D721Med (cell line): ENCODE measurements around the gene ATXN1.
"Not testable (repeated sequence)": the region's sequence is repeated elsewhere in the genome, so short reads cannot be mapped to it uniquely, and the experiment has no call there.

ENCODE experiments used
- DNase-seq: peaks from one replicate; pipeline ENCODE4 v3.0.0; 2011; ENCODE audit warnings: low spot score; ENCODE audit not compliant: insufficient read length
- FAIRE-seq: peaks from 2 replicates; lab custom pipeline; 2011; peaks lifted over from hg19 to GRCh38; lab: Jason Lieb, UNC
- TF ChIP-seq, protein P1 (sequence below): IDR thresholded peaks from 2 replicates; pipeline ENCODE4 v1.5.1; 2012; ENCODE audit warnings: mild to moderate bottlenecking, control low read depth; ENCODE audit not compliant: insufficient read depth; ENCODE audit errors: missing control alignments

Gene ATXN1

DNA sequence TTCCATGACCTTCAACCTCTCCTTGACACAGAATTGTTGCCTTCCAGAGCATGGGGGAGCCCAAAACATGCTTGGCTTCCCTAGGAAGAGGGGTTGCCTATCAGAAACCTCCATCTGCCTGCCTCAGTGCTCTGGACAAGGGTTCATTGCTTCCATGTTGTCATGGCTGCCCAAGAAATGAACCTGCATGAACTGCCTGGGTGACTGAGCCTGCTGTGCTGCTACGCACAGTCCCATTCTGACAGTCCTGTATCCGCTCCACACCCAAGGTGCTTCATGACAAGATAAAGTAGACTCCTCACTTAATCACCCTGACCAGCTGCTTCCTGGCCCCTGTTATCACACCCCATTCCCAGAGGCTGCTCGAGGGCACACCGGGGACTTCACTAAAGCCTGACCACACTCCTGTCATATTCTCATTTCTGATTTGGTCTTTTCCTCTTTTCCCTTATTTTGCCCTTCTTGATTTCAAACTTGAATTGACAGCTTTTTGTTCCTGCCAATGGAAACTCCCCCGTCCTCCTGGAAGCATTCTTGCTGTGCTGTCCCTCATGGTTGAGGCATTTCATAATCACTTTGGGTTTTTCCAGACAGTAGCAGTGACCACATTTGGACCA, 491.0 kb downstream of the ATXN1 start:
- TF ChIP-seq, protein P1, sequence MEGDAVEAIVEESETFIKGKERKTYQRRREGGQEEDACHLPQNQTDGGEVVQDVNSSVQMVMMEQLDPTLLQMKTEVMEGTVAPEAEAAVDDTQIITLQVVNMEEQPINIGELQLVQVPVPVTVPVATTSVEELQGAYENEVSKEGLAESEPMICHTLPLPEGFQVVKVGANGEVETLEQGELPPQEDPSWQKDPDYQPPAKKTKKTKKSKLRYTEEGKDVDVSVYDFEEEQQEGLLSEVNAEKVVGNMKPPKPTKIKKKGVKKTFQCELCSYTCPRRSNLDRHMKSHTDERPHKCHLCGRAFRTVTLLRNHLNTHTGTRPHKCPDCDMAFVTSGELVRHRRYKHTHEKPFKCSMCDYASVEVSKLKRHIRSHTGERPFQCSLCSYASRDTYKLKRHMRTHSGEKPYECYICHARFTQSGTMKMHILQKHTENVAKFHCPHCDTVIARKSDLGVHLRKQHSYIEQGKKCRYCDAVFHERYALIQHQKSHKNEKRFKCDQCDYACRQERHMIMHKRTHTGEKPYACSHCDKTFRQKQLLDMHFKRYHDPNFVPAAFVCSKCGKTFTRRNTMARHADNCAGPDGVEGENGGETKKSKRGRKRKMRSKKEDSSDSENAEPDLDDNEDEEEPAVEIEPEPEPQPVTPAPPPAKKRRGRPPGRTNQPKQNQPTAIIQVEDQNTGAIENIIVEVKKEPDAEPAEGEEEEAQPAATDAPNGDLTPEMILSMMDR, result no peak
- FAIRE-seq (no peak), DNase-seq (no peak)

DNA sequence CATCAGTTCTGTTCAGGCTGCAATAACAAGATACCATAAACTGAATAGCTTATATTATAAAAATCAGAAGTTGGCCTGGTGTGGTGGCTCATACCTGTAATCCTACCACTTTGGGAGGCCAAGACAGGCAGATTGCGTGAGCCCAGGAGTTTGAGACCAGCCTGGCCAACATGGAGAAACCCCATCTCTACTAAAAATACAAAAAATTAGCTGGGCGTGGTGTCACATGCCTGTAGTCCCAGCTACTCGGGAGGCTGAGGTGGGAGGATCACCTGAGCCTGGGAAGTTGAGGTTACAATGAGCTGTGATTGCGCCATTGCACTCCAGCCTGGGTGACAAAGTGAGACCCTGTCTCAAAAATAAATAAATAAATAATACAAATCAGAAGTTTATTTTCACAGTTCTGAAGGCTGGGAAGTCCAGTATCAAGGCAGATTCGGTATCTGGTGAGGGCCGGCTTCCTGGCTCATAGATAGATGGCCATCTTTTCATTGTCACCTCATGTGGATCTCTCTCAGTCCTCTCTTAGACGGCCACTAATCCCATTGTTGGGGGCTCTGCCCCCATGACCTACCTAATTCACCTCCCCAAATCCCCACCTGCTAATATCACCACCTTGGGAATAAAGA, 491.7 kb downstream of the ATXN1 start:
- not testable (repeated sequence) for FAIRE-seq, DNase-seq

DNA sequence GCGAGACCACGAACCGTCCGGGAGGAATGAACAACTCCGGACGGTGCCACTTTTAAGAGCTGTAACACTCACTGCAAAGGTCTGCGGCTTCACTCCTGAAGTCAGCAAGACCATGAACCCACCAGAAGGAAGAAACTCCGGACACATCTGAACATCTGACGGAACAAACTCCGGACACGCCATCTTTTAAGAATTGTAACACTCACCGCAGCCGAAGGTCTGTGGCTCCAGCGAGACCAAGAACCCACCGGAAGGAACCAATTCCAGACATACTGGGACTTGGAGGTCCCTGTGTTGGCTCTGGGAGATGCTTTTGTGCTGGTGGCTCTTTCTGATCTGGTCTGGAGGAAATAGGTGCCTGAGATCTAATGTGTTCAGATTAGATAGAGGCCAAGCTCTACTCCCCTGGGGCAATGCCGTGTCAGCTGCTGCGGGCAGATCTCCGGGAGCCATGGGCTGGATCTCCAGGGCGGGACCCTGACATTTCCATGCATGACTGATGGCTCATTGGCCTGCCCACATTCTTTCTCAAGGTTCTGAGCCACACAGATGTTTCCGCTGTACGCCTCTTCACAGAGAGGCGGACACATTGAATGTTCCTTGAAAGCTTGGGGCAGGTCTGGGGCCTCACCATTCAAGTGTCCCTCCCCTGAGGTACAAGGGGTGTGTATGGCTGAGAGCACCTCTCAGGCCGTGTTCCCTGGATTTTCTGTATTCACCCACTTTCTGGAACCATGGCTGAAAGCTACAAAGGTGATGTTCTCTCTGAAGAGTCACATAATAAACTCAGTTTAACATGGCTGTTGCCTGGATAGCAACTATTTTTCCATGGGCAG, 493.6 kb downstream of the ATXN1 start:
- TF ChIP-seq, protein P1, result no peak
- FAIRE-seq, result no peak
- no peak for DNase-seq

DNA sequence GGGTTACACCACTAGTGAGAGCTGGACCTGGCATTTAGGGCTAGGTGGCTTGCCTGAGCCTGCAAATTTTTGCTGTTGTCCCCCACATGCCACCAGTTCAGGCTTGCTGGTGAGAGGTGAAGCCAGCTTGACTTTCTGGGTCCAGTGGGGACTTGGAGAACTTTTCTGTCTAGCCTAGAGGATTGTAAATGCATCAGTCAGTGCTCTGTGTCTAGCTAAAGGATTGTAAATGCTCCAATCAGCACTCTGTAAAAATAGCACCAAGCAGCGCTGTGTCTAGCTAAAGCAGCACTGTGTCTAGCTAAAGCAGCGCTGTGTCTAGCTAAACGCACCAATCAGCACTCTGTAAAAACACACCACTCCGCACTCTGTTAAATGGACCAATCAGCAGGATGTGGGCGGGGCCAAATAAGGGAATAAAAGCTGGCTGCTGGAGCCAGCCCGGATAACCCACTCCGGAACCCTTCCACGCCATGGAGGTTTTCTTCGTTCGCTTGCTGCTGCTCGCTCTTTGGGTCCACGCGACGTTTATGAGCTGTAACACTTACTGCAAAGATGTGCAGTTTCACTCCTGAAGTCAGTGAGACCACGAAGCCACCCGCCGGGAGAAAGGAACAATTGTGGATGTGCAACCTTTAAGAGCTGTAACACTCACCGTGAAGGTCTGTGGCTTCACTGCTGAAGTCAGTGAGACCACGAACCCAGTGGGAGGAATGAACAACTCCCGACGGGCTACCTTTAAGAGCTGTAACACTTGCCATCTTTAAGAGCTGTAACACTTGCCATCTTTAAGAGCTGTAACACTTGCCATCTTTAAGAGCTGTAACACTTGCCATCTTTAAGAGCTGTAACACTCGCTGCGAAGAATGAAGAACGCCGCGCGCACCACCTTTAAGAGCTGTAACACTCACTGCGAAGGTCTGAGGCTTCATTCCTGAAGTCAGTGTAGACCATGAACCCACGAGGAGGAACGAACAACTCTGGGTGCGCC, 495.6 kb downstream of the ATXN1 start:
- FAIRE-seq, result no peak
- TF ChIP-seq, protein P1, result no peak

DNA sequence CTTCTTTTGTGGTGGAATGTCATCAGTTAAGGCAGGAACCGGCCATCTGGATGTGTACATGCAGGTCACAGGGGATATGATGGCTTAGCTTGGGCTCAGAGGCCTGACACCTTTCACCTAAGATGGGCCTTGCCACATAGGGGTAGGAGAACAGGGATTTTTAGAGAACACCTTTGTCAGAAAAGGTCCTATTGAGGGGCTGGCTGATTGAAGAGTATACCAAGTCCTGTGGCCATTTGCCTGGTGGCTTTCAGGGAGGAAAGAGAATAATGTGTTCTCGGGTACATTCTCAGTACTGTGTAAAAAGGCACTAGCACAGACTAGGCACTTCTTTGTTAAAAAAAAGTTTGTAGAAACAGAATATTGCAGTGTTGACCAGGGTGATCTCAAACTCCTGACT, 496.5 kb downstream of the ATXN1 start:
- TF ChIP-seq, protein P1, result no peak
- FAIRE-seq (no peak), DNase-seq (no peak)

More for the DNA sequence above, 495.6 kb downstream of the ATXN1 start:
- no peak for DNase-seq

DNA sequence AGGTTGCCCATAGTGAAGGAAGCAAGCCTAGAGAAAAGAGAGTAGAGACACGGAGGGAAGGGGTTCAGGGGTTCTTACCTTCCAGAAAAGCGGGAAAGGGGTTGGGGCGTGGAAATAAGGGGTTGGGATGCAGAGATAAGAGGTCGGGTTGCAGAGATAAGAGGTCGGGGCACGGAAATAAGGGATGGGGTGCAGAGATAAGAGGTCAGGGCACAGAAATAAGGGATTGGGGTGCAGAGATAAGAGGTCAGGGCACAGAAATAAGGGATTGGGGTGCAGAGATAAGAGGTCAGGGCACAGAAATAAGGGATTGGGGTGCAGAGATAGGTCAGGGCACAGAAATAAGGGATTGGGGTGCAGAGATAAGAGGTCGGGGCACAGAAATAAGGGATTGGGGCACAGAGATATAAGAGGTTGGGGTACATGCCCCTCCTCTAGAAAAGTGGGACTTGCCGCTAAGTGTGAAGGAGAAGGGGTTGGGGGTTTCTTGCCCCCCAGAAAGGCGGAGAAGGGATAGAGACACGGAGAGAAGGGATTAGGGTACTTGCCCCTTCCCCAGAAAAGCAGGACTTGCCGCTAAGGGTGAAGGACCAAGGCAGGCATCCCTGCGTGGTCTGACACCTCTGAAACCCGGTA, 497.7 kb downstream of the ATXN1 start:
- not testable (repeated sequence) for FAIRE-seq, DNase-seq

DNA sequence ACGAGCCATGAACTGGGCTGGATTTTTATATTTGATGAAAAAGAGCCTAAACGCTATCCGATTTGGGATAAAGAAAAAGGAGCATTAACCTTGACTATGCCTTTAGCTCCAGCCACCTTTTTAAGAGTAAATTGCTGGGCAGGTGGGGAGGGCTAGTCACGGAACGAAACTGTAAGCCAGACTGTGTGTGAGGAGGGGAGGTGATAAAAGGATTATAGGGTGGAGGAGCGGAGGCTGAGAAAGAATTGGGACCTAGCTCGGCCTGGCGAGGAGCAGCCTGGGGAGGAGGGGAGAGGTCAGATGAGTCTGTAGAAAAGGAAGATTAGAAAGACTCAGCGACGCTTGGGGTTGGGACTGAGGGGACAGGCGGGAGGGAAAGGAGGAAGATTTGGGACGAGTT, 498.5 kb downstream of the ATXN1 start:
- not testable (repeated sequence) for FAIRE-seq, DNase-seq

DNA sequence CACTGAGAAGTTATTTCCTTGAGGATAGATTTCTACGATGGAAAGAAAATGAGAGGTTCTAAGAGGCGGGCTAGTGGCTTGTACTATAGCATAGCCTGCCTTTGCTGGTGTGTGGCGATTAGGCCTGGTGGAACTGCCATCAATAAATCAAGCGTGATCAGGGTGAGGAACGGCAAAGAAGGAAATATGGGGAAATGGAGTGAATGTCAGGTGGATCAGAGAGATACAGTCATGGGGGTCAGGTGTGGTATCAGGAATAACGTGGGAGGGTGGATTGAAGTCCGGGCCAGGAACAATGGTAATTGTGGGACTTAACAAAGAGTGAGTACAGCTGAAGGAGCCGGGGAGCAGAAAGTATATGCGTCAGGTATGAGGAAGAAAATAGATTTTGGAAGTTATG, 500.7 kb downstream of the ATXN1 start:
- not testable (repeated sequence) for DNase-seq, FAIRE-seq

DNA sequence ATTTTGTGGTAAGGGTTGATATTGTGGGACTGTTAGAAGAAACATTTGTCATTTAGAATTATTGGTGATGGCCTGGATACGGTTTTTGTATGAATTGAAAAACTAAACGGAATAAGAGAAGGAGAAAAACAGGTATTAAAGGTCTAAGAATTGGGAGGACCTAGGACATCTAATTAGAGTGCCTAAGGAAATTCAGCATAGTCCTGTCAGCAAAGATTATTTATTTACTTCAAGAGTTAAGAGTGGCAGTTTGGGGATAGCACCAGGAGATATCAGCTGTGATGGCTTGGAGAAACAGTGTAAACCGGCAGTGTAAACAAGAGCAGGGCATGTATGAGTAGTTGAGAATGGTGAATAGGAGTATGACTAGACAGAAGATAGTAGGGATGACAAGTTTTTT, 501.7 kb downstream of the ATXN1 start:
- DNase-seq, FAIRE-seq: not testable (repeated sequence)
